Mesenchymal stem cell (in vitro differentiated cells and primary cell): Measurements from ENCODE around the gene COX19.
A peak's percentile ranks its signal among the peaks of the same experiment; 100 is the strongest.

ENCODE experiments used
- DNase-seq: peaks from one replicate; pipeline ENCODE4 v3.0.0-alpha.2; 2013
- H2AFZ ChIP-seq: one replicate; pipeline ENCODE4 v1.6.1; 2013; ENCODE audit warnings: low read depth, mild to moderate bottlenecking, control low read depth, inconsistent platforms, low read length, moderate library complexity
- H2AK5ac ChIP-seq: 2 replicates; pipeline ENCODE4 v1.6.1; 2013; ENCODE audit warnings: low read length, moderate library complexity, mild to moderate bottlenecking, inconsistent platforms; ENCODE audit not compliant: severe bottlenecking
- H2BK120ac ChIP-seq: one replicate; pipeline ENCODE4 v1.6.1; 2013; ENCODE audit warnings: low read depth, mild to moderate bottlenecking, inconsistent platforms, low read length, moderate library complexity
- H2BK12ac ChIP-seq, 2 experiments: one replicate each; pipeline ENCODE4 v1.6.1; 2013; ENCODE audit warnings: inconsistent platforms in 2 of 2, low read length in 2 of 2, mild to moderate bottlenecking in 2 of 2, moderate library complexity in 2 of 2, control low read depth in 1 of 2
- H2BK15ac ChIP-seq: one replicate; pipeline ENCODE4 v1.6.1; 2013; ENCODE audit warnings: mild to moderate bottlenecking, low read depth, inconsistent platforms; ENCODE audit not compliant: poor library complexity, severe bottlenecking
- H2BK5ac ChIP-seq: 2 replicates; pipeline ENCODE4 v1.6.1; 2013; ENCODE audit warnings: low read depth, mild to moderate bottlenecking, low read length, control low read depth, inconsistent platforms; ENCODE audit not compliant: poor library complexity, severe bottlenecking
- H3K14ac ChIP-seq, 2 experiments: one replicate each; pipeline ENCODE4 v1.6.1; 2013; ENCODE audit warnings: inconsistent platforms in 2 of 2, low read length in 2 of 2, control low read depth in 1 of 2, mild to moderate bottlenecking in 1 of 2, moderate library complexity in 1 of 2
- H3K18ac ChIP-seq, 2 experiments: one replicate each; pipeline ENCODE4 v1.6.1; 2013; ENCODE audit warnings: inconsistent platforms in 2 of 2, low read length in 2 of 2, control low read depth in 1 of 2, low read depth in 1 of 2, mild to moderate bottlenecking in 1 of 2
- H3K23ac ChIP-seq, 2 experiments: one replicate each; pipeline ENCODE4 v1.6.1; 2013; ENCODE audit warnings: inconsistent platforms in 2 of 2, low read length in 2 of 2, mild to moderate bottlenecking in 2 of 2, moderate library complexity in 2 of 2, control low read depth in 1 of 2
- H3K27ac ChIP-seq: 2 replicates; pipeline ENCODE4 v1.5.1; 2013; ENCODE audit warnings: mild to moderate bottlenecking, moderate library complexity, low read length, control low read depth, inconsistent platforms; ENCODE audit not compliant: poor library complexity, severe bottlenecking
- H3K27me3 ChIP-seq, 2 experiments: 2 replicates each; pipeline versions ENCODE4 v1.6.1 to v1.7.0; 2013; ENCODE audit warnings: low read length in 2 of 2, mild to moderate bottlenecking in 2 of 2, moderate library complexity in 2 of 2, control low read depth in 1 of 2, inconsistent platforms in 1 of 2; ENCODE audit not compliant: control insufficient read depth in 1 of 2, insufficient read depth in 1 of 2
- H3K36me3 ChIP-seq, 2 experiments: 2 replicates each; pipeline versions ENCODE4 v1.6.1 to v1.7.0; 2013; ENCODE audit warnings: low read length in 2 of 2, control low read depth in 1 of 2, inconsistent platforms in 1 of 2, low read depth in 1 of 2, mild to moderate bottlenecking in 1 of 2; ENCODE audit not compliant: insufficient read depth in 2 of 2, control insufficient read depth in 1 of 2
- H3K4ac ChIP-seq, 2 experiments: one replicate each; pipeline ENCODE4 v1.6.1; 2013; ENCODE audit warnings: inconsistent platforms in 2 of 2, low read length in 2 of 2, mild to moderate bottlenecking in 2 of 2, moderate library complexity in 2 of 2, control low read depth in 1 of 2, low read depth in 1 of 2
- H3K4me1 ChIP-seq: 2 replicates; pipeline ENCODE4 v1.6.1; 2013; ENCODE audit warnings: low read depth, low read length, control low read depth; ENCODE audit not compliant: control insufficient read depth, insufficient read depth
- H3K4me2 ChIP-seq: 2 replicates; pipeline ENCODE4 v1.6.1; 2013; ENCODE audit warnings: low read length, mild to moderate bottlenecking, inconsistent platforms; ENCODE audit not compliant: poor library complexity, severe bottlenecking
- H3K4me3 ChIP-seq, 2 experiments: 2 replicates each; pipeline versions ENCODE4 v1.5.1 to v1.7.0; 2013; ENCODE audit warnings: low read length in 2 of 2, mild to moderate bottlenecking in 2 of 2, control low read depth in 1 of 2, low read depth in 1 of 2; ENCODE audit not compliant: insufficient read depth in 1 of 2
- H3K79me1 ChIP-seq: replicated peaks from 2 replicates; pipeline ENCODE4 v1.6.1; 2013; ENCODE audit warnings: mild to moderate bottlenecking, control low read depth, low read length, inconsistent platforms; ENCODE audit not compliant: poor library complexity, severe bottlenecking
- H3K9ac ChIP-seq: 2 replicates; pipeline ENCODE4 v1.7.0; 2013; ENCODE audit warnings: mild to moderate bottlenecking, low read length, moderate library complexity
- H3K9me3 ChIP-seq: 2 replicates; pipeline ENCODE4 v1.7.0; 2013; ENCODE audit warnings: mild to moderate bottlenecking, low read length; ENCODE audit not compliant: control insufficient read depth
- H4K8ac ChIP-seq: one replicate; pipeline ENCODE4 v1.6.1; 2013; ENCODE audit warnings: inconsistent platforms, mild to moderate bottlenecking, low read length, moderate library complexity
- H4K91ac ChIP-seq: one replicate; pipeline ENCODE4 v1.6.1; 2013; ENCODE audit warnings: mild to moderate bottlenecking, low read length, inconsistent platforms
- whole genome bisulfite sequencing: methylation state at CpG from one replicate; pipeline ENCODE4 v1.1.7; 2013; ENCODE audit warnings: mixed read lengths; 5-methylcytosine and 5-hydroxymethylcytosine counted together

COX19 gene

GRCh38 chr7:972676-973309 lies 2.6 kb downstream of the COX19 start:
- H3K4ac ChIP-seq, result no peak overlapping the region
- H3K14ac ChIP-seq, result no peak overlapping the region
- H3K9ac ChIP-seq, result peak overlapping the region; percentile 43
- H2BK120ac ChIP-seq, result no peak overlapping the region
- WGBS, result 91% methylated on average over 10 of the region's 10 CpGs
- H2BK12ac ChIP-seq, result no peak overlapping the region
- peaks cover 43 to 44% of the 10 kb centered on the region in 2 experiments for H3K36me3 ChIP-seq
- DNase-seq, result no peak
- no peaks in the 10 kb centered on the region for H3K27me3 ChIP-seq
- no peak overlapping the region for H3K4me3 ChIP-seq
- no peak overlapping the region for H3K4me2 ChIP-seq
- H3K23ac ChIP-seq, result no peak overlapping the region
- no peak overlapping the region for H2BK15ac ChIP-seq
- H3K18ac ChIP-seq, result no peak overlapping the region
- H2AK5ac ChIP-seq, result no peak overlapping the region
- H2AFZ ChIP-seq, result no peak overlapping the region
- peaks cover 27% of the 10 kb centered on the region for H3K4me1 ChIP-seq
- H3K9me3 ChIP-seq, result no peaks in the 10 kb centered on the region
- H4K8ac ChIP-seq, result no peak overlapping the region
- no peak overlapping the region for H2BK5ac ChIP-seq
- no peak overlapping the region for H4K91ac ChIP-seq
- peaks cover 33% of the 10 kb centered on the region for H3K79me1 ChIP-seq
- H3K27ac ChIP-seq, result no peak overlapping the region

- Histone ChIP-seq H3K36me3 (peaks cover 49 to 51% of the 10 kb centered on the region in 2 experiments), H3K79me1 (peaks cover 38% of the 10 kb centered on the region), H2AFZ (no peak overlapping the region), H4K91ac (no peak overlapping the region), H3K14ac (no peak overlapping the region), H3K23ac (no peak overlapping the region), H3K4me3 (no peak overlapping the region), H2BK120ac (no peak overlapping the region), H3K9me3 (no peaks in the 10 kb centered on the region), H3K18ac (no peak overlapping the region), H2BK12ac (no peak overlapping the region), H2AK5ac (no peak overlapping the region), H3K4me1 (peaks cover 21% of the 10 kb centered on the region), H2BK5ac (no peak overlapping the region), H3K27me3 (no peaks in the 10 kb centered on the region), H2BK15ac (no peak overlapping the region), H4K8ac (no peak overlapping the region), H3K27ac (no peak overlapping the region), H3K4me2 (no peak overlapping the region), H3K9ac (no peak overlapping the region), H3K4ac (no peak overlapping the region)
- DNase-seq, result no peak
- over 99% methylated on average over 11 of the region's 12 CpGs for WGBS
Observed at GRCh38 chr7:972110-972509, 3.2 kb downstream of the COX19 start.

GRCh38 chr7:970744-971143 lies 4.6 kb downstream of the COX19 start:
- Histone ChIP-seq H3K4ac (no peak overlapping the region), H3K9ac (no peak overlapping the region), H2BK12ac (no peak overlapping the region), H2AK5ac (no peak overlapping the region), H2AFZ (no peak overlapping the region), H3K9me3 (no peaks in the 10 kb centered on the region), H3K4me2 (no peak overlapping the region), H3K4me1 (peaks cover 17% of the 10 kb centered on the region), H3K36me3 (peaks cover 59 to 60% of the 10 kb centered on the region in 2 experiments), H4K91ac (no peak overlapping the region), H3K79me1 (peaks cover 34% of the 10 kb centered on the region), H2BK120ac (no peak overlapping the region), H3K4me3 (no peak overlapping the region), H3K14ac (no peak overlapping the region), H3K27me3 (no peaks in the 10 kb centered on the region), H2BK15ac (no peak overlapping the region), H3K23ac (no peak overlapping the region), H2BK5ac (no peak overlapping the region), H4K8ac (no peak overlapping the region), H3K27ac (no peak overlapping the region), H3K18ac (no peak overlapping the region)
- 92% methylated on average over 6 of the region's 6 CpGs for WGBS
- DNase-seq, result no peak

GRCh38 chr7:969403-969802 lies 5.9 kb downstream of the COX19 start:
- Histone ChIP-seq H3K4me1 (peaks cover 22% of the 10 kb centered on the region), H3K4me3 (no peak overlapping the region), H2BK15ac (no peak overlapping the region), H3K27ac (no peak overlapping the region), H3K4ac (no peak overlapping the region), H3K4me2 (no peak overlapping the region), H3K14ac (no peak overlapping the region), H3K27me3 (no peaks in the 10 kb centered on the region), H3K9me3 (no peaks in the 10 kb centered on the region), H4K91ac (no peak overlapping the region), H4K8ac (no peak overlapping the region), H3K23ac (no peak overlapping the region), H3K36me3 (peaks cover 59 to 60% of the 10 kb centered on the region in 2 experiments), H2BK12ac (no peak overlapping the region), H3K18ac (no peak overlapping the region), H3K9ac (no peak overlapping the region), H2BK120ac (no peak overlapping the region), H2AFZ (no peak overlapping the region), H3K79me1 (peaks cover 36% of the 10 kb centered on the region), H2AK5ac (no peak overlapping the region), H2BK5ac (no peak overlapping the region)
- WGBS, result 96% methylated on average over 11 of the region's 11 CpGs
- no peak for DNase-seq
